ENCODE measurements around the gene STK32B. TPM values are rescaled to one million over a fixed set of nuclear protein-coding genes. Genes with fewer than 3 reads are reported as not detected.

STK32B gene
- total RNA-seq, 2 donors from 2014 or later = not detected

GRCh38 chr4:5368426-5368825 lies 317.1 kb downstream of the STK32B start:
- Mint-ChIP-seq H3K4me3 (no peak overlapping the region), H3K9me3 (peaks cover 7% of the 10 kb centered on the region), H3K27me3 (peaks cover 3% of the 10 kb centered on the region), H3K4me1 (no peaks in the 10 kb centered on the region), H3K36me3 (ENCODE audit: low read depth) (no peaks in the 10 kb centered on the region), H3K27ac (no peak overlapping the region)
- ATAC-seq (replicated peaks) = no peak

- ATAC-seq (replicated peaks) = no peak
- H3K9me3 Mint-ChIP-seq = peaks cover 12% of the 10 kb centered on the region
Measured at GRCh38 chr4:5370286-5370685, 319.0 kb downstream of the STK32B start.

GRCh38 chr4:5371415-5372190 lies 320.3 kb downstream of the STK32B start:
- no peak for ATAC-seq (replicated peaks)
- peaks cover 12% of the 10 kb centered on the region for H3K9me3 Mint-ChIP-seq
- peaks cover 7% of the 10 kb centered on the region for H3K27me3 Mint-ChIP-seq
- no peaks in the 10 kb centered on the region for H3K36me3 Mint-ChIP-seq (ENCODE audit: low read depth)
- no peaks in the 10 kb centered on the region for H3K4me1 Mint-ChIP-seq
- no peak overlapping the region for H3K4me3 Mint-ChIP-seq
- H3K27ac Mint-ChIP-seq = no peak overlapping the region

More at GRCh38 chr4:5370286-5370685, 319.0 kb downstream of the STK32B start:
- H3K27ac Mint-ChIP-seq = no peak overlapping the region
- no peak overlapping the region for H3K4me3 Mint-ChIP-seq
- peaks cover 3% of the 10 kb centered on the region for H3K27me3 Mint-ChIP-seq
- H3K4me1 Mint-ChIP-seq = no peaks in the 10 kb centered on the region
- H3K36me3 Mint-ChIP-seq (ENCODE audit: low read depth) = no peaks in the 10 kb centered on the region

GRCh38 chr4:5372198-5372597 lies 320.9 kb downstream of the STK32B start:
- ATAC-seq (replicated peaks) = no peak
- no peaks in the 10 kb centered on the region for H3K4me1 Mint-ChIP-seq
- peaks cover 7% of the 10 kb centered on the region for H3K27me3 Mint-ChIP-seq
- H3K27ac Mint-ChIP-seq = no peak overlapping the region
- no peaks in the 10 kb centered on the region for H3K36me3 Mint-ChIP-seq (ENCODE audit: low read depth)
- peaks cover 16% of the 10 kb centered on the region for H3K9me3 Mint-ChIP-seq
- no peak overlapping the region for H3K4me3 Mint-ChIP-seq

- no peaks in the 10 kb centered on the region for H3K36me3 Mint-ChIP-seq (ENCODE audit: low read depth)
- peaks cover 7% of the 10 kb centered on the region for H3K27me3 Mint-ChIP-seq
- peaks cover 24% of the 10 kb centered on the region for H3K9me3 Mint-ChIP-seq
Measured at GRCh38 chr4:5373327-5373726, 322.0 kb downstream of the STK32B start.

GRCh38 chr4:5374592-5374991 lies 323.3 kb downstream of the STK32B start:
- Mint-ChIP-seq H3K27me3 (peaks cover 9% of the 10 kb centered on the region), H3K36me3 (ENCODE audit: low read depth) (no peaks in the 10 kb centered on the region), H3K27ac (no peak overlapping the region), H3K4me1 (no peaks in the 10 kb centered on the region), H3K9me3 (peaks cover 23% of the 10 kb centered on the region), H3K4me3 (no peak overlapping the region)
- no peak for ATAC-seq (replicated peaks)

More at GRCh38 chr4:5373327-5373726, 322.0 kb downstream of the STK32B start:
- no peak for ATAC-seq (replicated peaks)
- H3K4me1 Mint-ChIP-seq = no peaks in the 10 kb centered on the region
- no peak overlapping the region for H3K27ac Mint-ChIP-seq
- H3K4me3 Mint-ChIP-seq = no peak overlapping the region

- H3K4me3 Mint-ChIP-seq = no peak overlapping the region
- peaks cover 9% of the 10 kb centered on the region for H3K27me3 Mint-ChIP-seq
- no peak for ATAC-seq (replicated peaks)
- peaks cover 23% of the 10 kb centered on the region for H3K9me3 Mint-ChIP-seq
- H3K27ac Mint-ChIP-seq = no peak overlapping the region
- no peaks in the 10 kb centered on the region for H3K4me1 Mint-ChIP-seq
- H3K36me3 Mint-ChIP-seq (ENCODE audit: low read depth) = no peaks in the 10 kb centered on the region
Measured at GRCh38 chr4:5374994-5375393, 323.7 kb downstream of the STK32B start.

- no peak for ATAC-seq (replicated peaks)
Measured at GRCh38 chr4:5376015-5376414, 324.7 kb downstream of the STK32B start.

GRCh38 chr4:5378002-5378401 lies 326.7 kb downstream of the STK32B start:
- Mint-ChIP-seq H3K36me3 (ENCODE audit: low read depth) (no peaks in the 10 kb centered on the region), H3K27me3 (peaks cover 7% of the 10 kb centered on the region), H3K4me1 (no peaks in the 10 kb centered on the region), H3K9me3 (peaks cover 19% of the 10 kb centered on the region), H3K27ac (no peak overlapping the region), H3K4me3 (no peak overlapping the region)
- ATAC-seq (replicated peaks) = no peak

More at GRCh38 chr4:5376015-5376414, 324.7 kb downstream of the STK32B start:
- peaks cover 20% of the 10 kb centered on the region for H3K9me3 Mint-ChIP-seq
- H3K27me3 Mint-ChIP-seq = peaks cover 8% of the 10 kb centered on the region
- H3K36me3 Mint-ChIP-seq (ENCODE audit: low read depth) = no peaks in the 10 kb centered on the region
- H3K4me3 Mint-ChIP-seq = no peak overlapping the region
- no peaks in the 10 kb centered on the region for H3K4me1 Mint-ChIP-seq
- H3K27ac Mint-ChIP-seq = no peak overlapping the region

- no peak for ATAC-seq (replicated peaks)
- H3K36me3 Mint-ChIP-seq (ENCODE audit: low read depth) = no peaks in the 10 kb centered on the region
- no peak overlapping the region for H3K4me3 Mint-ChIP-seq
- H3K27ac Mint-ChIP-seq = no peak overlapping the region
- peaks cover 7% of the 10 kb centered on the region for H3K27me3 Mint-ChIP-seq
- H3K9me3 Mint-ChIP-seq = peaks cover 15% of the 10 kb centered on the region
- no peaks in the 10 kb centered on the region for H3K4me1 Mint-ChIP-seq
Measured at GRCh38 chr4:5379895-5380294, 328.6 kb downstream of the STK32B start.

- no peaks in the 10 kb centered on the region for H3K4me1 Mint-ChIP-seq
- no peaks in the 10 kb centered on the region for H3K36me3 Mint-ChIP-seq (ENCODE audit: low read depth)
- peaks cover 3% of the 10 kb centered on the region for H3K27me3 Mint-ChIP-seq
- no peak overlapping the region for H3K4me3 Mint-ChIP-seq
- ATAC-seq (replicated peaks) = no peak
- H3K27ac Mint-ChIP-seq = no peak overlapping the region
- peaks cover 12% of the 10 kb centered on the region for H3K9me3 Mint-ChIP-seq
Measured at GRCh38 chr4:5381961-5382441, 330.7 kb downstream of the STK32B start.

- Mint-ChIP-seq H3K9me3 (peaks cover 2% of the 10 kb centered on the region), H3K4me3 (no peak overlapping the region), H3K27ac (no peak overlapping the region), H3K4me1 (no peaks in the 10 kb centered on the region), H3K36me3 (ENCODE audit: low read depth) (no peaks in the 10 kb centered on the region), H3K27me3 (peaks cover 2% of the 10 kb centered on the region)
- no peak for ATAC-seq (replicated peaks)
Measured at GRCh38 chr4:5383191-5383980, 332.1 kb downstream of the STK32B start.

- Mint-ChIP-seq H3K27ac (no peak overlapping the region), H3K9me3 (no peaks in the 10 kb centered on the region), H3K4me1 (no peaks in the 10 kb centered on the region), H3K4me3 (no peak overlapping the region), H3K27me3 (no peaks in the 10 kb centered on the region), H3K36me3 (ENCODE audit: low read depth) (no peaks in the 10 kb centered on the region)
- no peak for ATAC-seq (replicated peaks)
Measured at GRCh38 chr4:5385741-5386311, 334.5 kb downstream of the STK32B start.

GRCh38 chr4:5386921-5387320 lies 335.6 kb downstream of the STK32B start:
- no peak overlapping the region for H3K4me3 Mint-ChIP-seq
- H3K4me1 Mint-ChIP-seq = no peaks in the 10 kb centered on the region

More at GRCh38 chr4:5386921-5387320, 335.6 kb downstream of the STK32B start:
- no peak overlapping the region for H3K27ac Mint-ChIP-seq
- no peak for ATAC-seq (replicated peaks)
- H3K9me3 Mint-ChIP-seq = no peaks in the 10 kb centered on the region
- H3K27me3 Mint-ChIP-seq = no peaks in the 10 kb centered on the region
- H3K36me3 Mint-ChIP-seq (ENCODE audit: low read depth) = no peaks in the 10 kb centered on the region

Data from activated T-helper 17 cell treated with anti-CD3 and anti-CD28 coated beads, Interleukin-2, amount 50 U/mL, for 72 hours (primary cell).